GM12874 (cell line): ENCODE measurements around the gene CARNS1.

Source experiments
- TF ChIP-seq, protein P1 (sequence below): IDR thresholded peaks from 2 replicates; pipeline ENCODE4 v1.5.1; 2011; ENCODE audit warnings: low read depth, mild to moderate bottlenecking, control low read depth, low read length, moderate library complexity; ENCODE audit not compliant: insufficient read depth

CARNS1 gene

DNA sequence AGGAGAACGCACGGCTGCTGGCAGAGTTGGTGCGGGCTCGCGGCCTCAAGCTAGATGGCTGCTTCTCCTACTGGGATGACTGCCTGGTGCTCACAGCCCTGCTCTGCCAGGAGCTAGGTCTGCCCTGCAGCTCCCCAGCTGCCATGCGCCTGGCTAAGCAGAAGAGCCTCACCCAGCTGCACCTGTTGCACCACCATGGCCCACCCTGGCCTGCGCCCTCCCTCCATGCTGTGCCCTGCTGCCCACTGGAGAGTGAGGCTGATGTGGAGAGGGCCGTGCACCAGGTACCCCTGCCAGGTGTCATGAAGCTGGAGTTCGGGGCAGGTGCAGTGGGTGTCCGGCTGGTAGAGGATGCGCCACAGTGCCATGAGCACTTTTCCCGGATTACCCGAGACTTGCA is 8.0 kb downstream of the CARNS1 start:
- TF ChIP-seq, protein P1, sequence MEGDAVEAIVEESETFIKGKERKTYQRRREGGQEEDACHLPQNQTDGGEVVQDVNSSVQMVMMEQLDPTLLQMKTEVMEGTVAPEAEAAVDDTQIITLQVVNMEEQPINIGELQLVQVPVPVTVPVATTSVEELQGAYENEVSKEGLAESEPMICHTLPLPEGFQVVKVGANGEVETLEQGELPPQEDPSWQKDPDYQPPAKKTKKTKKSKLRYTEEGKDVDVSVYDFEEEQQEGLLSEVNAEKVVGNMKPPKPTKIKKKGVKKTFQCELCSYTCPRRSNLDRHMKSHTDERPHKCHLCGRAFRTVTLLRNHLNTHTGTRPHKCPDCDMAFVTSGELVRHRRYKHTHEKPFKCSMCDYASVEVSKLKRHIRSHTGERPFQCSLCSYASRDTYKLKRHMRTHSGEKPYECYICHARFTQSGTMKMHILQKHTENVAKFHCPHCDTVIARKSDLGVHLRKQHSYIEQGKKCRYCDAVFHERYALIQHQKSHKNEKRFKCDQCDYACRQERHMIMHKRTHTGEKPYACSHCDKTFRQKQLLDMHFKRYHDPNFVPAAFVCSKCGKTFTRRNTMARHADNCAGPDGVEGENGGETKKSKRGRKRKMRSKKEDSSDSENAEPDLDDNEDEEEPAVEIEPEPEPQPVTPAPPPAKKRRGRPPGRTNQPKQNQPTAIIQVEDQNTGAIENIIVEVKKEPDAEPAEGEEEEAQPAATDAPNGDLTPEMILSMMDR: no peak

DNA sequence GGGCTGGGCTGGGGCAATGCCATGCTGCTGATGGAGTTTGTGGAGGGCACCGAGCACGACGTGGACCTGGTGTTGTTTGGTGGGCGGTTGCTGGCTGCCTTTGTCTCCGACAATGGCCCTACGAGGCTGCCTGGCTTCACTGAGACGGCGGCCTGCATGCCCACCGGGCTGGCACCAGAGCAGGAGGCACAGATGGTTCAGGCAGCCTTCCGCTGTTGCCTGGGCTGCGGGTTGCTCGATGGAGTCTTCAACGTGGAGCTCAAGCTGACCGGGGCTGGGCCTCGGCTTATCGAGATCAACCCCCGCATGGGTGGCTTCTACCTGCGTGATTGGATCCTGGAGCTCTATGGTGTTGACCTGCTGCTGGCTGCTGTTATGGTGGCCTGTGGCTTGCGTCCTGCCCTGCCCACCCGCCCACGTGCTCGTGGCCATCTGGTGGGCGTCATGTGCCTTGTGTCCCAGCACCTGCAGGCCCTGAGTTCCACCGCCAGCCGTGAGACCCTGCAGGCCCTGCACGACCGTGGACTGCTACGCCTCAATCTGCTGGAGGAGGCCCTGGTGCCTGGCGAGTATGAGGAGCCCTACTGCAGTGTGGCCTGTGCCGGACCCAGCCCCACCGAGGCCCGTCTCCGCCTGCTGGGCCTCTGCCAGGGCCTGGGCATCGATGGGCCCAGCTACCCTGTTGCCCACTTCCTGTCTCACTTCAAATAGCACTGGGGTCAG is 8.6 kb downstream of the CARNS1 start:
- TF ChIP-seq, protein P1: no peak

DNA sequence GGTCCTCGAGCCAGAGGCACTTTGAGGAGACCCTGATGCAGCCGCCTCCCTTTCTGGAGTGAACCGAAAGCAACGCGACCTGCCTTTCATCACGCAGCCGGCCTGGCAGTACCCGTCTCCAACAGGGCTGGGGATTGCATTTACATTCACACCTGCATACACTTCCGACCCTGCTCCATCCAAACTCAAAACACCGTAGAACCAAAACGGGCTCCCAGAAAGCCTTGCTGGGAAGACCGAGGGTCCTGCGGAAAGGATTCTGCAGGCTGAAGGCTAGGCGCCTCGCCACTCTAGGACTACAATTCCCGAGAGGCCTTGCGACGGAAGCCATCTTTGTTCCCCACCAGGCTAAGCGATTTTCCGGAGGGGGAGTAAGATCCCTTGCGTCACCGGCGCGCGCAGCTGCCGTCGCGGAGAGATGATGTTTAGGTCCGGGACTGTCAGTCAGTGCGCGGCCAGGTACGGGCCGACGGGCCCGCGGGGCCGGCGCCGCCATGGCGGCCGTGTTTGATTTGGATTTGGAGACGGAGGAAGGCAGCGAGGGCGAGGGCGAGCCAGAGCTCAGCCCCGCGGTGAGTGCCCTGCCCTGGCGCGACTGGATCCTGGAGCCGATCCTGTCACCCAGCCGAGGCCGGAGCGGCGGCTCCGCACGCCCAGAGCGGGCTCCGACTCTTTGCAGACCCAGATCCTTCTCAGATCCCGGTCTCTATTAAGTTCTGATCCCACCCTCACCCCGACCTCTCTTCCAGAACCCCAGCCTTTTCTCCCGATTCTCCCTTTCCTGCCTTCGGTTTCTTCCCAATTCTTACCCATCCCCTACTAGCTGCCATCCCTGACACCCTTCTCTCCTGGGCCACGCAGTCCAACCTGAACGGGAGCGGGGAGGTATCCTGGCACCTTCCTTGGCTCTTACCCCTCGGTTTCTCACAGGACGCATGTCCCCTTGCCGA is 12.8 kb downstream of the CARNS1 start, which contains the start of gene RPS6KB2:
Gene RPS6KB2 (plus strand): TSS at position 443 of the 950 bp plus-strand sequence. CDS start 52 bp downstream, at position 495.
- TF ChIP-seq, protein P1: no peak

DNA sequence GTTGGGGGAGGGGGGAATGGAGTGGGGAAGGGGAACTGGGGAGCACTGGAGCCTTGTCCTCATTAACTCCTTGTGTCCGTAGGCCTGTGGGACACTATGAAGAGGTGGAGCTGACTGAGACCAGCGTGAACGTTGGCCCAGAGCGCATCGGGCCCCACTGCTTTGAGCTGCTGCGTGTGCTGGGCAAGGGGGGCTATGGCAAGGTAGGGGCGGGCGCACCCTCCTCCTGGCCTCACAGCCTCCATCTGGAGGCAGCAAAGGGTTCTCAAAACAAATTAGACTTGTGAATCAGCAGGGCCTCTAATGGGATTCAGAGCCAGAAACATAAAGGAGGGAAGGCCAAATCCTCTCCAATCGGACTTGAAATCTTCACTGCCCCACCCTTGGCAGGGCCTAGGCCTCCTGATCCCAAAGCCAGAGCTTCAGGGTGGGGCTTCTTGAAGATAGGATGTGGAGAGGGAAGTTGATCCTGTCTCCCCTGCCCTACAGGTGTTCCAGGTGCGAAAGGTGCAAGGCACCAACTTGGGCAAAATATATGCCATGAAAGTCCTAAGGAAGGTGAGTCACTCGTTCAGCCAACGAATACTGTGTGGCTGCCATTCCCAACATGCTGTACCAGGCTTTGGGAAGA is 13.7 kb downstream of the CARNS1 start:
- TF ChIP-seq, protein P1: no peak

DNA sequence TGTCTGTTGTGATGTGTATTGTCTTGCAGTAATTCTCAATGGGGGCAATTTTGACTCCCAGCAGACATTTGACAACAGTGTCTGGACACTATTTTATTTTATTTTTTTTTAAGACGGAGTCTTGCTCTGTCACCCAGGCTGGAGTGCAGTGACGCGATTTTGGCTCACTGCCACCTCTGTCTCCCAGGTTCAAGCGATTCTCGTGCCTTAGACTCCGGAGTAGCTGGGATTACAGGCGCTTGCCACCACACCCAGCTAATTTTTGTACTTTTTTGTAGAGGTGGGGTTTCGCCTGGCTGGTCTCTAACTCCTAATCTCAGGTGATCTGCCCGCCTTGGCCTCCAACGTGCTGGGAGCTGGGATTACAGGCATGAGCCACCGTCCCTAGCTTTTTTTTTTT is 14.2 kb downstream of the CARNS1 start:
- TF ChIP-seq, protein P1: no peak

DNA sequence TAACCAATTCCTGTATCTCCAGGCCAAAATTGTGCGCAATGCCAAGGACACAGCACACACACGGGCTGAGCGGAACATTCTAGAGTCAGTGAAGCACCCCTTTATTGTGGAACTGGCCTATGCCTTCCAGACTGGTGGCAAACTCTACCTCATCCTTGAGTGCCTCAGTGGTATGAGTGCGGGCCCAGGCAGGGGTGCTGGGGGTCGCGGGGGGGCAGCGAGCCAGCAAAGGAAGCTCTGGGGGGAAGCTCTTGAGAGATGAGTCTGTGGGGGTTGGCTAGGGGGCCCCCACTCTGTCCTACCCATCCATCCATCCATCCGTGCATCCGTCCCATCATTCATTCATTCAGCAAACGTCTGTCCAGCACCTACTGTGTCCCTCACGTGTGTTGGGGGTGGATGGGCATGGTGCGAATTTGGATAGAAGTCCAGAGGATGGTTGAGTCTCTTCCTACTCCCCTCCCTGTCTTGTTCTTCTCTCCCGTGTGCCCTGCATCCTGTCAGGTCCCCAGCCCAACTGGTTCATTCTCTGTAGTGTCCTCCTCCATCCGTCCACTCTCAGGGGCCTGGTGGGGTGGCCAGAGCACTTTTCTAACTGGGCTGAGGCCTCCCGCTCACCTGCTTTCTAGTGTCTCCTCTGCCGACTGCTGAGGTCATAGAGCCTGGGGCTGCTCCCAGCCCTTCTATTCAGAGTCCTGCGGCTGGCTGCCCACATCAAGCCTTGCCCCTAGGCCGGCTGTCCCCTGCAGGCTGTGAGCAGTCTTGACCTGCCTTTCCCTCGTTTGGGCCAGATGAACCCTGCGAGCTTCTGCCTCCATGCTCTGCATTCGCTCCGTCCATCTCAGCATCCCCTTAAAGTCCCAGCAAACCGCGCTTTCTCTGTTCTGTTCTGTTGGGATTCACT is 16.1 kb downstream of the CARNS1 start:
- TF ChIP-seq, protein P1: no peak
